ENCODE results near the gene ZNF549.

DNA sequence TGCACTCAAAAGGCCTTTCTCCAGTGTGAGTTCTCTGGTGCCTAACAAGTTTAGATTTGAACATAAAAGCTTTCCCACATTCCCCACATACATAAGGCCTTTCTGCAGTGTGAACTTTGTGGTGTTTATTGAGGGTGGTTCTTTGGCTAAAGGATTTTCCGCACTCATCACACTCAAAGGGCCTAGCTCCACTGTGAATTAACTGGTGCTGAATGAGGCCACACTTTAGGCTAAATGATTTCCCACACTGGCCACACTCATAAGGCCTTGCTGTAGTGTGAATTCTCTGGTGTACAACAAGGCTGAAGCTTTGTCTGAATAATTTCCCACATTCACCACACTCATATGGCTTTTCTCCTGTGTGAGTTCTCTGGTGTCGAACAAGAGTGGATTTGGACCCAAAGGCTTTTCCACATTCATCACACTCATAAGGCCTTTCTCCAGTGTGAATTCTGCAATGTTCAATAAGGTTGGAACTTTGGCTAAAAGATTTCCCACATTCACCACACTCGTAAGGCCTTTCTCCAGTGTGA, 45.3 kb downstream of the ZNF549 start:
- TF ChIP-seq, protein P1, sequence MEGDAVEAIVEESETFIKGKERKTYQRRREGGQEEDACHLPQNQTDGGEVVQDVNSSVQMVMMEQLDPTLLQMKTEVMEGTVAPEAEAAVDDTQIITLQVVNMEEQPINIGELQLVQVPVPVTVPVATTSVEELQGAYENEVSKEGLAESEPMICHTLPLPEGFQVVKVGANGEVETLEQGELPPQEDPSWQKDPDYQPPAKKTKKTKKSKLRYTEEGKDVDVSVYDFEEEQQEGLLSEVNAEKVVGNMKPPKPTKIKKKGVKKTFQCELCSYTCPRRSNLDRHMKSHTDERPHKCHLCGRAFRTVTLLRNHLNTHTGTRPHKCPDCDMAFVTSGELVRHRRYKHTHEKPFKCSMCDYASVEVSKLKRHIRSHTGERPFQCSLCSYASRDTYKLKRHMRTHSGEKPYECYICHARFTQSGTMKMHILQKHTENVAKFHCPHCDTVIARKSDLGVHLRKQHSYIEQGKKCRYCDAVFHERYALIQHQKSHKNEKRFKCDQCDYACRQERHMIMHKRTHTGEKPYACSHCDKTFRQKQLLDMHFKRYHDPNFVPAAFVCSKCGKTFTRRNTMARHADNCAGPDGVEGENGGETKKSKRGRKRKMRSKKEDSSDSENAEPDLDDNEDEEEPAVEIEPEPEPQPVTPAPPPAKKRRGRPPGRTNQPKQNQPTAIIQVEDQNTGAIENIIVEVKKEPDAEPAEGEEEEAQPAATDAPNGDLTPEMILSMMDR (IDR thresholded peaks at IDR 0.05; ENCODE audit: insufficient read depth, low read length, poor library complexity, severe bottlenecking): no peak
- TF ChIP-seq EZH2phosphoT487 (conservative IDR thresholded peaks at IDR 0.05; ENCODE audit: low read length): no peak
